Measurements from ENCODE around the gene KIF22.

Gene KIF22

GRCh38 chr16:29774730-29775129 lies 15.8 kb upstream of the KIF22 start:
- Histone ChIP-seq H3K27ac (ENCODE audit: low read depth, low read length) (no peak overlapping the region), H3K4me1 (ENCODE audit: control insufficient read depth in 1 of 2, insufficient read depth in 2 of 2, low read length in 2 of 2) (peaks cover 15 to 22% of the 10 kb centered on the region in 2 experiments), H2BK5ac (ENCODE audit: low read depth, low read length, poor library complexity) (no peak overlapping the region), H3K4ac (ENCODE audit: low read depth, low read length) (no peak overlapping the region), H4K12ac (ENCODE audit: low read depth, low read length) (no peak overlapping the region), H4K8ac (ENCODE audit: low read depth, low read length) (no peak overlapping the region), H3K14ac (ENCODE audit: low read length) (no peak overlapping the region), H3K4me2 (ENCODE audit: low read length) (no peak overlapping the region), H3K4me3 (ENCODE audit: low read depth, low read length) (no peak overlapping the region), H3K18ac (ENCODE audit: low read length) (no peak overlapping the region), H4K91ac (ENCODE audit: low read depth, low read length) (peak overlapping the region; percentile 3), H3K23ac (ENCODE audit: low read length) (no peak overlapping the region), H2AK5ac (ENCODE audit: low read length) (no peak overlapping the region), H2BK120ac (ENCODE audit: insufficient read depth, low read length, poor library complexity) (no peak overlapping the region), H3K9me3 (ENCODE audit: insufficient read depth, low read depth, low read length) (no peaks in the 10 kb centered on the region), H3K79me2 (ENCODE audit: control insufficient read depth, insufficient read depth, low read length, poor library complexity) (no peaks in the 10 kb centered on the region), H3K27me3 (ENCODE audit: insufficient read depth, low read length) (no peaks in the 10 kb centered on the region), H2AFZ (ENCODE audit: insufficient read depth, low read length, poor library complexity) (no peak overlapping the region), H3K9ac (ENCODE audit: low read length) (no peak overlapping the region), H3K36me3 (ENCODE audit: control insufficient read depth in 1 of 2, insufficient read depth in 2 of 2, low read length in 2 of 2) (no peaks in the 10 kb centered on the region), H2BK12ac (ENCODE audit: low read length) (peak overlapping the region; percentile 11), H3K79me1 (ENCODE audit: low read length) (peaks cover 10% of the 10 kb centered on the region)
- no CpG with 5 or more reads among the region's 5 CpGs for WGBS (ENCODE audit: extremely low coverage, insufficient coverage, insufficient read length)
- no peak for DNase-seq

DNA sequence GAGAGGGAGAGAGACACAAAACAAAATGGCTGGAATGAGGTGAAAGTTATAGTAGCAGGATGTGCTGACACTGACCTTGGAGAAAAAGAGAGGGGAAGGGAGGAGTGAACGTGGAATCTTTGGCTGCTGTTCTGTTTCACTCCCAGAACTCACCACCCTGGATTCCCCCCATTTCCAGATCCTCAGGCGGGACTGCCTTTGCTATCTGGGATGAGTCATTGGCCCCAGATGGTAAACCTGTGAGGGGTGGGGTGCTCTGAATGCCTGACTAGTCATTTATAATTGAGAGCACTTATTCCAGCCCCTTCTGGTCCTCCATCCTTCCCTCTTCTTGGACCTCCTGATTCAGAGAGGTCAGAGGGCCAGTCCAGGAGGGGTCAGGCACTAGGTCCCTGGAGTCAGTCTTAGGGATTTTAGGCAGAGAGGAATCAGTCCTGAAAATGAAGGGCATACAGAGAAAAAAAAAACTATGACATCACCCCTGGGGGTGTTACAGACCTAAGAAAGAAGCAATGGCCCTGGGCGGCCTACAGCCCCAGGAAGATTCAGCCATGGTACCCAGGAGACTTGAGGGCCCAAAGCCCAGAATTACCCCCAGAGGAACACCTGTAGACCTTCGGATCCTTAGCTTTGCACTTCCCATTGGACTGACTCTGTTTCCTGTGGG lies 14.7 kb upstream of the KIF22 start:
- H3K18ac ChIP-seq (ENCODE audit: low read length), result no peak overlapping the region
- H3K79me2 ChIP-seq (ENCODE audit: control insufficient read depth, insufficient read depth, low read length, poor library complexity), result no peaks in the 10 kb centered on the region
- no peak overlapping the region for H3K14ac ChIP-seq (ENCODE audit: low read length)
- peaks cover 25 to 30% of the 10 kb centered on the region in 2 experiments for H3K4me1 ChIP-seq (ENCODE audit: control insufficient read depth in 1 of 2, insufficient read depth in 2 of 2, low read length in 2 of 2)
- H3K4me3 ChIP-seq (ENCODE audit: low read depth, low read length), result no peak overlapping the region
- no peaks in the 10 kb centered on the region for H3K9me3 ChIP-seq (ENCODE audit: insufficient read depth, low read depth, low read length)
- H3K4ac ChIP-seq (ENCODE audit: low read depth, low read length), result no peak overlapping the region
- H3K9ac ChIP-seq (ENCODE audit: low read length), result no peak overlapping the region
- no peak overlapping the region for H4K91ac ChIP-seq (ENCODE audit: low read depth, low read length)
- no peak overlapping the region for H2BK5ac ChIP-seq (ENCODE audit: low read depth, low read length, poor library complexity)
- H2AFZ ChIP-seq (ENCODE audit: insufficient read depth, low read length, poor library complexity), result no peak overlapping the region
- H3K27ac ChIP-seq (ENCODE audit: low read depth, low read length), result no peak overlapping the region
- no peak for DNase-seq
- no peak overlapping the region for H4K12ac ChIP-seq (ENCODE audit: low read depth, low read length)
- no peak overlapping the region for H4K8ac ChIP-seq (ENCODE audit: low read depth, low read length)
- no peaks in the 10 kb centered on the region for H3K27me3 ChIP-seq (ENCODE audit: insufficient read depth, low read length)
- no peak overlapping the region for H2BK12ac ChIP-seq (ENCODE audit: low read length)
- H2BK120ac ChIP-seq (ENCODE audit: insufficient read depth, low read length, poor library complexity), result no peak overlapping the region
- H2AK5ac ChIP-seq (ENCODE audit: low read length), result no peak overlapping the region
- no CpG with 5 or more reads among the region's 4 CpGs for WGBS (ENCODE audit: extremely low coverage, insufficient coverage, insufficient read length)
- H3K23ac ChIP-seq (ENCODE audit: low read length), result no peak overlapping the region
- H3K79me1 ChIP-seq (ENCODE audit: low read length), result peaks cover 19% of the 10 kb centered on the region
- H3K36me3 ChIP-seq (ENCODE audit: control insufficient read depth in 1 of 2, insufficient read depth in 2 of 2, low read length in 2 of 2), result no peaks in the 10 kb centered on the region
- H3K4me2 ChIP-seq (ENCODE audit: low read length), result no peak overlapping the region

GRCh38 chr16:29777576-29778350 lies 12.8 kb upstream of the KIF22 start, which contains the start of gene ZG16:
Gene ZG16, plus strand, starts transcription at chr16:29778256. Its CDS starts 1,011 bp downstream, at chr16:29779267.
- H3K4me2 ChIP-seq (ENCODE audit: low read length), result no peak within 1 kb of the TSS

GRCh38 chr16:29779474-29779873 lies 11.1 kb upstream of the KIF22 start:
- peak overlapping the region; percentile 86 for H4K91ac ChIP-seq (ENCODE audit: low read depth, low read length)

More at GRCh38 chr16:29777576-29778350, 12.8 kb upstream of the KIF22 start, which contains the start of gene ZG16:
- H4K12ac ChIP-seq (ENCODE audit: low read depth, low read length), result no peak within 1 kb of the TSS
- H2BK12ac ChIP-seq (ENCODE audit: low read length), result peak within 1 kb of the TSS; percentile 47
- H3K18ac ChIP-seq (ENCODE audit: low read length), result peak within 1 kb of the TSS; percentile 13
- H2BK5ac ChIP-seq (ENCODE audit: low read depth, low read length, poor library complexity), result peak within 1 kb of the TSS; percentile 10
- H3K14ac ChIP-seq (ENCODE audit: low read length), result peak within 1 kb of the TSS; percentile 19
- peak within 1 kb of the TSS; percentile 13 for H4K8ac ChIP-seq (ENCODE audit: low read depth, low read length)
- H3K23ac ChIP-seq (ENCODE audit: low read length), result no peak within 1 kb of the TSS
- H2AFZ ChIP-seq (ENCODE audit: insufficient read depth, low read length, poor library complexity), result no peak within 1 kb of the TSS
- DNase-seq, result no peak
- no peak within 1 kb of the TSS for H3K4me3 ChIP-seq (ENCODE audit: low read depth, low read length)
- H2AK5ac ChIP-seq (ENCODE audit: low read length), result peak within 1 kb of the TSS; percentile 71
- H3K79me2 ChIP-seq (ENCODE audit: control insufficient read depth, insufficient read depth, low read length, poor library complexity), result no peaks in the 10 kb centered on the region
- peaks cover 28 to 35% of the 10 kb centered on the region in 2 experiments for H3K4me1 ChIP-seq (ENCODE audit: control insufficient read depth in 1 of 2, insufficient read depth in 2 of 2, low read length in 2 of 2)
- no peak within 1 kb of the TSS for H3K9ac ChIP-seq (ENCODE audit: low read length)
- H2BK120ac ChIP-seq (ENCODE audit: insufficient read depth, low read length, poor library complexity), result peak within 1 kb of the TSS; percentile 52
- peak within 1 kb of the TSS; percentile 80 for H4K91ac ChIP-seq (ENCODE audit: low read depth, low read length)
- no CpG with 5 or more reads among the region's 10 CpGs for WGBS (ENCODE audit: extremely low coverage, insufficient coverage, insufficient read length)
- H3K27me3 ChIP-seq (ENCODE audit: insufficient read depth, low read length), result no peaks in the 10 kb centered on the region
- H3K79me1 ChIP-seq (ENCODE audit: low read length), result peaks cover 26% of the 10 kb centered on the region
- H3K4ac ChIP-seq (ENCODE audit: low read depth, low read length), result peak within 1 kb of the TSS; percentile 57
- no peaks in the 10 kb centered on the region for H3K36me3 ChIP-seq (ENCODE audit: control insufficient read depth in 1 of 2, insufficient read depth in 2 of 2, low read length in 2 of 2)
- peaks cover 5% of the 10 kb centered on the region for H3K9me3 ChIP-seq (ENCODE audit: insufficient read depth, low read depth, low read length)
- H3K27ac ChIP-seq (ENCODE audit: low read depth, low read length), result peak within 1 kb of the TSS; percentile 62

More at GRCh38 chr16:29779474-29779873, 11.1 kb upstream of the KIF22 start:
- Histone ChIP-seq H2BK12ac (ENCODE audit: low read length) (peak overlapping the region; percentile 95), H3K9ac (ENCODE audit: low read length) (no peak overlapping the region), H3K27ac (ENCODE audit: low read depth, low read length) (peak overlapping the region; percentile 62), H4K12ac (ENCODE audit: low read depth, low read length) (no peak overlapping the region), H2BK5ac (ENCODE audit: low read depth, low read length, poor library complexity) (peak overlapping the region; percentile 10), H3K4ac (ENCODE audit: low read depth, low read length) (no peak overlapping the region), H3K4me3 (ENCODE audit: low read depth, low read length) (no peak overlapping the region), H3K4me2 (ENCODE audit: low read length) (no peak overlapping the region), H3K79me1 (ENCODE audit: low read length) (peaks cover 30% of the 10 kb centered on the region), H3K36me3 (ENCODE audit: control insufficient read depth in 1 of 2, insufficient read depth in 2 of 2, low read length in 2 of 2) (no peaks in the 10 kb centered on the region), H2AFZ (ENCODE audit: insufficient read depth, low read length, poor library complexity) (no peak overlapping the region), H3K27me3 (ENCODE audit: insufficient read depth, low read length) (no peaks in the 10 kb centered on the region), H3K79me2 (ENCODE audit: control insufficient read depth, insufficient read depth, low read length, poor library complexity) (no peaks in the 10 kb centered on the region), H3K23ac (ENCODE audit: low read length) (no peak overlapping the region), H2AK5ac (ENCODE audit: low read length) (no peak overlapping the region), H3K14ac (ENCODE audit: low read length) (no peak overlapping the region), H3K4me1 (ENCODE audit: control insufficient read depth in 1 of 2, insufficient read depth in 2 of 2, low read length in 2 of 2) (peaks cover 30 to 37% of the 10 kb centered on the region in 2 experiments), H2BK120ac (ENCODE audit: insufficient read depth, low read length, poor library complexity) (peak overlapping the region; percentile 50), H3K9me3 (ENCODE audit: insufficient read depth, low read depth, low read length) (peaks cover 5% of the 10 kb centered on the region), H4K8ac (ENCODE audit: low read depth, low read length) (peak overlapping the region; percentile 5), H3K18ac (ENCODE audit: low read length) (no peak overlapping the region)
- no CpG with 5 or more reads among the region's 10 CpGs for WGBS (ENCODE audit: extremely low coverage, insufficient coverage, insufficient read length)
- peak; percentile 87 to 92 for DNase-seq

Measured in trophoblast cell (in vitro differentiated cells and primary cell).